ENCODE data around the gene RARB.

- TF ChIP-seq POLR2AphosphoS5 (IDR thresholded peaks at IDR 0.05) (no peak), CTCF (IDR thresholded peaks at IDR 0.05) (no peak), POLR2A (IDR thresholded peaks at IDR 0.05) (no peak), EP300 (IDR thresholded peaks at IDR 0.05) (no peak)
Observed at GRCh38 chr3:25493786-25494185, 65.7 kb downstream of the RARB start.

Measured in stomach (tissue), 4 donors.